Measurements from ENCODE around the gene AMH. TPM values are rescaled to one million over a fixed set of nuclear protein-coding genes. Genes with fewer than 3 reads are reported as not detected.

AMH gene
- polyA plus RNA-seq, 3 donors: 0.12 TPM; not detected in 2

GRCh38 chr19:2260341-2260805 lies 11.2 kb downstream of the AMH start:
- intact Hi-C loops (cut with micrococcal nuclease): no loop called here
- no peaks in the 10 kb centered on the region for H3K9me3 Mint-ChIP-seq
- WGBS (ENCODE audit: insufficient coverage): 81% methylated on average over 3 of the region's 11 CpGs

DNA sequence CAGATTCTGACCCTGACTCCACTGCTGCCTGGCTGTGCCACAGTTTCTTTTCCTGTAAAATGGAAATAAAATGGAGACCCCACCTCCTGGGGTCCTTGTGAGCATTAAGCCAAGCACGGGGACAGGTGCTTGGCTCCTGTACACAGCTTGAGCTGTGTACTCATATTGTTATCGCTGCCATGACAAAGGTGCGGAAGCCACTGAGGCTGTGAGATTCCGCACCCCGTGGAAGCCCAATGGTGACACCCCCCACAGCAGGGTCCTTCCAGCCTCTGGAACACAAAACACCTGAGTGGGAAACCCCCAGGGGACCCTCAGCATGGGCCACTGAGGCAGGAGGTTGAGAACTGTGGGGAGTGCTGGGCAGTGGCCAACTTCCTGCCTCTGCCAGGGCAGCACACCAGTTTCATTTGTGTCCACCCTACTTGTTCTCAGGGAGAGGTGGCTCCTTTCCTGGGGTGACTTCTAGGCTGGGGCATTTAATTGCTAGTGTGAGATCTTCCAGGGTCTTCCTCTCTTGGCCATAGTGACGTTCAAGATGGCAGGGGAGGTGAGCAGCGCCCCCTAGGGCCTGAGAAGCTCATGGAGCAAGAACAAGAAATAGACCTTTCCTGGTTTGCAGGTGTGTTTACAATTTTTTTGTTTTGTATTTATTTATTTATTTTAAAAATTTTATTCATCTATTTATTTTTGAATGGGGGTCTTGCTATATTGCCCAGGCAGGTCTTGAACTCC lies 12.5 kb downstream of the AMH start:
- H3K4me3 ChIP-seq (replicated peaks in 1 of 3; ENCODE audit: low read depth in 2 of 3, low read length in 3 of 3): no peak overlapping the region
- peaks cover 18% of the 10 kb centered on the region for H3K79me2 ChIP-seq (ENCODE audit: insufficient read depth, low read length)
- peaks cover 32 to 39% of the 10 kb centered on the region in 2 donors for H3K4me1 ChIP-seq (ENCODE audit: control insufficient read depth in 1 of 2, insufficient read depth in 2 of 2, low read length in 2 of 2)
- Mint-ChIP-seq H3K9me3 (no peaks in the 10 kb centered on the region), H3K27me3 (ENCODE audit: low read depth in 3 of 3) (peaks cover 8 to 13% (median 11%) of the 10 kb centered on the region in 3 donors), H3K27ac (no peak overlapping the region), H3K36me3 (no peaks in the 10 kb centered on the region), H3K4me3 (peak overlapping the region in 1 of 2 donors; percentile 20), H3K4me1 (peaks cover 35% of the 10 kb centered on the region)
- 100% methylated on average over 3 of the region's 7 CpGs for WGBS (ENCODE audit: insufficient coverage)
- no peaks in the 10 kb centered on the region for H4K20me1 ChIP-seq (ENCODE audit: insufficient read depth, low read length)
- no peak overlapping the region for H3K4me2 ChIP-seq (replicated peaks; ENCODE audit: extremely low read depth, low read length, poor library complexity, severe bottlenecking)
- peak in 2 of 3 donors; percentile 52 to 58 for DNase-seq
- no peak overlapping the region for H3K27ac ChIP-seq (ENCODE audit: low read depth in 1 of 2, low read length in 2 of 2)
- TF ChIP-seq, protein P1, sequence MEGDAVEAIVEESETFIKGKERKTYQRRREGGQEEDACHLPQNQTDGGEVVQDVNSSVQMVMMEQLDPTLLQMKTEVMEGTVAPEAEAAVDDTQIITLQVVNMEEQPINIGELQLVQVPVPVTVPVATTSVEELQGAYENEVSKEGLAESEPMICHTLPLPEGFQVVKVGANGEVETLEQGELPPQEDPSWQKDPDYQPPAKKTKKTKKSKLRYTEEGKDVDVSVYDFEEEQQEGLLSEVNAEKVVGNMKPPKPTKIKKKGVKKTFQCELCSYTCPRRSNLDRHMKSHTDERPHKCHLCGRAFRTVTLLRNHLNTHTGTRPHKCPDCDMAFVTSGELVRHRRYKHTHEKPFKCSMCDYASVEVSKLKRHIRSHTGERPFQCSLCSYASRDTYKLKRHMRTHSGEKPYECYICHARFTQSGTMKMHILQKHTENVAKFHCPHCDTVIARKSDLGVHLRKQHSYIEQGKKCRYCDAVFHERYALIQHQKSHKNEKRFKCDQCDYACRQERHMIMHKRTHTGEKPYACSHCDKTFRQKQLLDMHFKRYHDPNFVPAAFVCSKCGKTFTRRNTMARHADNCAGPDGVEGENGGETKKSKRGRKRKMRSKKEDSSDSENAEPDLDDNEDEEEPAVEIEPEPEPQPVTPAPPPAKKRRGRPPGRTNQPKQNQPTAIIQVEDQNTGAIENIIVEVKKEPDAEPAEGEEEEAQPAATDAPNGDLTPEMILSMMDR (IDR thresholded peaks at IDR 0.05): peak; percentile 93
- H3K9ac ChIP-seq (ENCODE audit: insufficient read depth, low read length, poor library complexity, severe bottlenecking): no peak overlapping the region
- H3K9me3 ChIP-seq (replicated peaks in 1 of 2; ENCODE audit: control insufficient read depth in 1 of 2, insufficient read depth in 1 of 2, low read length in 2 of 2): no peaks in the 10 kb centered on the region
- H3K27me3 ChIP-seq (ENCODE audit: control insufficient read depth in 2 of 2, insufficient read depth in 2 of 2, low read length in 2 of 2): no peaks in the 10 kb centered on the region
- intact Hi-C loops (cut with micrococcal nuclease): no loop called here
- H2AFZ ChIP-seq (ENCODE audit: insufficient read depth, low read depth, low read length, poor library complexity, severe bottlenecking): no peak overlapping the region
- H3K36me3 ChIP-seq (replicated peaks in 1 of 2; ENCODE audit: control insufficient read depth in 1 of 2, insufficient read depth in 2 of 2, low read length in 2 of 2): no peaks in the 10 kb centered on the region

More at GRCh38 chr19:2260341-2260805, 11.2 kb downstream of the AMH start:
- Histone ChIP-seq H3K36me3 (replicated peaks in 1 of 2; ENCODE audit: control insufficient read depth in 1 of 2, insufficient read depth in 2 of 2, low read length in 2 of 2) (no peaks in the 10 kb centered on the region), H4K20me1 (ENCODE audit: insufficient read depth, low read length) (no peaks in the 10 kb centered on the region), H3K9ac (ENCODE audit: insufficient read depth, low read length, poor library complexity, severe bottlenecking) (no peak overlapping the region), H2AFZ (ENCODE audit: insufficient read depth, low read depth, low read length, poor library complexity, severe bottlenecking) (no peak overlapping the region), H3K27ac (ENCODE audit: low read depth in 1 of 2, low read length in 2 of 2) (no peak overlapping the region), H3K4me1 (ENCODE audit: control insufficient read depth in 1 of 2, insufficient read depth in 2 of 2, low read length in 2 of 2) (peaks cover 20 to 26% of the 10 kb centered on the region in 2 donors), H3K9me3 (replicated peaks in 1 of 2; ENCODE audit: control insufficient read depth in 1 of 2, insufficient read depth in 1 of 2, low read length in 2 of 2) (no peaks in the 10 kb centered on the region), H3K4me3 (replicated peaks in 1 of 3; ENCODE audit: low read depth in 2 of 3, low read length in 3 of 3) (no peak overlapping the region), H3K79me2 (ENCODE audit: insufficient read depth, low read length) (peaks cover 5% of the 10 kb centered on the region), H3K4me2 (replicated peaks; ENCODE audit: extremely low read depth, low read length, poor library complexity, severe bottlenecking) (no peak overlapping the region), H3K27me3 (ENCODE audit: control insufficient read depth in 2 of 2, insufficient read depth in 2 of 2, low read length in 2 of 2) (no peaks in the 10 kb centered on the region)
- no peaks in the 10 kb centered on the region for H3K36me3 Mint-ChIP-seq
- peak overlapping the region in 2 of 7 donors; percentile 17 to 41 for H3K27ac Mint-ChIP-seq
- peaks cover 23% of the 10 kb centered on the region for H3K4me1 Mint-ChIP-seq
- H3K27me3 Mint-ChIP-seq (ENCODE audit: low read depth in 3 of 3): peaks cover 8 to 17% (median 15%) of the 10 kb centered on the region in 3 donors
- H3K4me3 Mint-ChIP-seq: no peak overlapping the region
- no peak for DNase-seq
- TF ChIP-seq, protein P1 (IDR thresholded peaks at IDR 0.05): no peak

Data from CD14-positive monocyte (primary cell).